ENCODE measurements around the gene DENND2C.

GRCh38 chr1:114651893-114652292, 18.0 kb downstream of the DENND2C start:
- no peak for TF ChIP-seq CTCF (IDR thresholded peaks at IDR 0.05; ENCODE audit: low read length)
- no peak for TF ChIP-seq EZH2phosphoT487 (IDR thresholded peaks at IDR 0.05; ENCODE audit: low read length)

All from MM.1S (cell line).